GM12891 (cell line): ENCODE results near the gene IFITM5.

Experiments
- POLR2A ChIP-seq: IDR thresholded peaks from 2 replicates; pipeline ENCODE4 v1.6.1; 2011; ENCODE audit warnings: low read depth, low read length, control low read depth
- POLR2AphosphoS5 ChIP-seq: IDR thresholded peaks from 2 replicates; pipeline ENCODE4 v1.6.1; 2011; ENCODE audit warnings: low read depth, low read length, control low read depth
- TAF1 ChIP-seq: IDR thresholded peaks from 2 replicates; pipeline ENCODE4 v1.6.1; 2011; ENCODE audit warnings: low read depth, low read length, control low read depth

GRCh38 chr11:285021-285893 lies 14.1 kb downstream of the IFITM5 start:
- TF ChIP-seq POLR2AphosphoS5 (no peak), POLR2A (no peak), TAF1 (no peak)
